SJSA1 (cell line): ENCODE data around the gene LTF. TPM values are rescaled to one million over a fixed set of nuclear protein-coding genes. Genes with fewer than 3 reads are reported as not detected.

Experiments
- total RNA-seq: library from RNA; depleted of rRNA; stranded (reverse); fragments of >200 nt; shearing (Covaris generic); gene quantifications from 2 replicates; pipeline ENCODE4 v1.2.3, GENCODE V29; 2014; rRNA removed

The LTF gene
- total RNA-seq, 1 experiment from 2014 or later = 0.08 TPM

Other genes starting within 250 kb of the LTF start
- gene CCR3, start 222.4 kb downstream of the LTF start, total RNA-seq = 0.29 and 0.66 TPM in 2 replicates
- gene CCR2, start 110.8 kb downstream of the LTF start, total RNA-seq = not detected in 2 replicates
- not detected in 2 replicates for gene CCR5, start 94.0 kb downstream of the LTF start, total RNA-seq
- 0.97 TPM in 1 of 2 replicates, not detected in the other for gene CCRL2, start 57.6 kb downstream of the LTF start, total RNA-seq
- gene RTP3, start 33.1 kb upstream of the LTF start, total RNA-seq = not detected in 2 replicates
- 0.61 and 2.8 TPM in 2 replicates for gene LRRC2, start 101.4 kb upstream of the LTF start, total RNA-seq
- not detected in 2 replicates for gene FAM240A, start 147.6 kb upstream of the LTF start, total RNA-seq
- gene ALS2CL, start 228.8 kb upstream of the LTF start, total RNA-seq = 0.37 TPM in 1 of 2 replicates, not detected in the other
- not detected in 2 replicates for gene TMIE, start 236.5 kb upstream of the LTF start, total RNA-seq